ENCODE measurements around the gene RHCG.
A peak's percentile ranks its signal among the peaks of the same experiment; 100 is the strongest.
"Not testable (repeated sequence)": the region's sequence is repeated elsewhere in the genome, so short reads cannot be mapped to it uniquely, and the experiment has no call there.

RHCG gene

GRCh38 chr15:89475661-89476060 lies 20.7 kb downstream of the RHCG start:
- no peak for DNase-seq

GRCh38 chr15:89472785-89473256 lies 23.6 kb downstream of the RHCG start:
- peak; percentile 54 to 78 for DNase-seq

DNA sequence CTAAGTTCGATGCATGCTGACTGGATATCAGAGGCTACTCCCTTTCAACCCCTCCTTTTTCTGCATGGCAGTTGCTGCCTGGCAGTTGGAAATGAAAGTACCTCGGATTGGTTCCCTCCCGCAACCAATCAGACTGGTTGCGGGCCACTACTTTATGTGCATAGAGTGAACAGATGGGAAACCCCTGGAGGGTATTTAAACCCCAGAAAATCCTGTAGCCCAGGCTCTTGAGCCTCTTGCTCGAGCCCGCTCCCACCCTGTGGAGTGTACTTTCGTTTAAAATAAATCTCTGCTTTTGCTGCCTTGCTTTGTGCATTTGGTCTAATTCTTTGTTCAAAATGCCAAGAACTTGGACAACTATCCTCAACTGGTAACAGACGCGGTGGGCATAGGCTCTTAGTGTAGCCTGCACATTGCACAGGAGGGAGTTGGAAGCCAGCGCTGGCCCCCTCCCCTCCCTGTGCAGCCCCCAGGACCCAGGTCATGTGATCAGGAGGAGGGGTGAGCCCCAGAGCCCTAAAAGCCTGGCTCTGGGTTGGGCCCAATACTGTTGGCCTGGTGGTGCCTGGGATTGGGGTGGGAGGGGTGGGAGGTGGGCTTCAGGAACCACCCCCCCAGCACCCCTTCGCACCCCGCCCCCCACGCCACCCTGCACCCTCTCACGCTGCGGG lies 26.8 kb downstream of the RHCG start:
- DNase-seq, result peak; percentile 25 to 53

GRCh38 chr15:89468813-89469212 lies 27.6 kb downstream of the RHCG start:
- not testable (repeated sequence) for DNase-seq

GRCh38 chr15:89463113-89463512 lies 33.3 kb downstream of the RHCG start:
- no peak for DNase-seq

DNA sequence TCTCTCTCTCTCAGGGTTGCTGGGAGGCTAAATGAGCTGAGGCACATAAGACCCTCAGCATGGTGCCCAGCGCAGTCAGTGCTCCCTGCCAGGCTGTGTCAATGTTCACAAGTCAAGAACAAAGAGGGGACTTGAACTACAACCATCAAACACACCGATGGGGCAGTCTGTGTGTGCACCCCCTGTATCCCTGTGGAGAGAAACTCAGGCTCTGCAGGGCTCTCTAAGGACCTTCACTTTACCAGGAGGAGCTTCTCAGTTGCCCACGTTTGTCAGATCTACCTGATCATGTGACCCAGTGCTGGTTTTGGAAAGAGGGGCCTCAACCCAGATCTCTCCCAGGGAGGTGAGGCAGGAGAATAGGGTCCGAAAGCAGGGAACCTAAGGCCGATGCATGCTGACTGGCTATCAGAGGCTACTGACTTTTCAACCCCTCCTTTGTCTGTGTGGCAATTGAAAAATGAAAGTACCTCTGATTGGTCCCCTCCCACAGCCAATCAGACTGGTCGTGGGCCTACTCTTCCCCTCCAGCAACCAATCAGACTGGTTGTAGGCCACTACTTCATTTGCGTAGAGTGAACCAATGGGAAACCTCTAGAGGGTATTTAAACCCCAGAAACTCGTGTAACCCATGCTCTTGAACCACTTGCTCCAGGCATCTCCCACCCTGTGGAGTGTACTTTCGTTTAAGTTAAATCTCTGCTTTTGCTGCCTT lies 34.0 kb downstream of the RHCG start:
- peak in 1 of 2 experiments; percentile 10 for DNase-seq

GRCh38 chr15:89461386-89461785 lies 35.0 kb downstream of the RHCG start:
- peak in 1 of 2 experiments; percentile 13 for DNase-seq

DNA sequence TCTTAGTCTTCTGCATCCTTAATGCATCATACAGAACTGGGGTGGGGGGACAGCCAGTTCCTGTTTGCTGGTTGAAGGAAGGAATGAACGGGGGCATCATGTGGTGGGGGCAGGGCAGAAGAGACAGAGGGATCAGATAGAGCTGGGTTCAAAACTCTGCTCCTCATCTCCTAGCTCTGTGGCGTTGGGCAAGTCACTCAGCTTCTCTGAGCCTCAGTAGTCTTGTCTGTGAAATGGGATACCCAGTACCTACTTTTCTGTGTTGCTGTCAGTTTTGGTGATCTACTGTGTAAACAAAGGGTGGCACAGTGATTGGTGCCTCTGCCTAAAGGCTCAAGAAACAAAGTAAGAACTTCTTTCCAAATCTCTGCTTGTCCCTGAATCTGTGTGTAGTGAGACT lies 36.3 kb downstream of the RHCG start:
- no peak for DNase-seq

DNA sequence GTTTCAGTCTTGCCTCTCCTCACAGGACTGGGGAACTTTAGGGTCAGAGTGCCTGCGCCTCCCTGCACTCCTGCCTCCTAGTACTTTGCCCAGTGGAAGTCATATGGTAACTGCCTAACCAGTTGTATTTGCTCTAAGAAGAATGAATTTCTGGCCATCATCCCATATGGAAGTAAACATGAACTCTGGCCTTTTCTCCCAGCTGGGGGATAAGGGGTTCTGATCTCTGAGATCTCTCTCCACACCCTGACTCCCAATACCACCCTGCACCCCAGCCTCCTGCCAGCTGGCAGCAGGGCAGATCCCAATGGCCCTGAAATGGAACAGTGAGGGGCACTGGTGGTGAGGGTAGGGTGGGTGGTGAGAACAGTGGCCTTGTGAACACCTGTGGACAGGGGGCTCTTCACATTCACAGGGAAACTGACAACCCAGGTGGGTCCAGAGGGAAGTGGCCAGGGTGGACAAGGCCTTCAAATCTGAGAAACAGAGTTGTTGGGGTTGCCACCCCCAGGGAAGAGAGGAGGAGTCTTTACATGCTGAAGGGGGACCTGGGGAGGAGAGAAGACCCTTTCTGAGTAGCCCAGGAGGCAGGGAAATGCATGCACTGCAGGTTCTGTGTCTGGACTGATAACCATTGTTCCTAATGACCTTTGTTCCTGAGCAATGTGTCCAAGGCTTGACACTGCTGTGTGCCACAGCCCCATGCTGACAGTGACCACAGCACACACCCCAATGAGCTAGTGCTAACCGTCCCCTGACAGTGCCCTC lies 36.9 kb downstream of the RHCG start:
- DNase-seq, result no peak

DNA sequence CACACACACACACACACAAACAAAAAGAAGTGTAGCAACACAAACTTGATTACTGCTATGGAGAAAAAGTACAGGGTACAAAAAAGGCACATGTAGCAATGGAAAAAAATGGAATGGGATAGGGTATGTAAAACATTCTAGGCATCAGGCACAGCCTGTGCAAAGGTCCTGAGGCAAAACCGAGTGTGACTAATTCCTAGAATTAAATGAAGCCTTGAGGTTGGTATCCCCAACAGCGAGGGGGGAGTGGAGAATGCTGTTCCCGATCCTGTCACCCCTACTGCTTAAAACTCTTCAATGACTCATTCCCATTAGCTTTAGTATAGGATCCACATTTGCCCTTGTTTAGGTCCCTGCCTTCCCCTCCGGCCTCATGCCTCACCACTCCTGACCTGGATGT lies 37.9 kb downstream of the RHCG start:
- DNase-seq, result no peak

DNA sequence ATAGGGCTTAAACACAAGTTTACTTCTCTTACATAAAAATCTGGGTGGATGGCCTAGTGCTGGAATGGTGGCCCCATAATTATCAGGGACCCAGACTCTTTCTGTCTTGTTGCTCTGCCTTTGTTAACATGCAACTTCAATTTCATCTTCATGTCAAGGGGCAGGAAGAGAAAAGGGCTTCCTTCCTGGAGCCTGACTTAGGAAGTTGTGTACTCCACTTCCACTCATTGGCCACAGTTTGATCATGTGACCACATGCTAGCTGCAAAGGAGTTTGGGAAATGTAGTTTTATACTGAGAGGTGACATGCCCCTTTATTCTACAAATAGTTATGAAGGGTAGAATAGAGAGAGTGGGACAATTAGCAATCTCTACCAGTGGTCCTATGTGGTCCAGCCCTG lies 39.3 kb downstream of the RHCG start:
- peak; percentile 10 to 48 for DNase-seq

DNA sequence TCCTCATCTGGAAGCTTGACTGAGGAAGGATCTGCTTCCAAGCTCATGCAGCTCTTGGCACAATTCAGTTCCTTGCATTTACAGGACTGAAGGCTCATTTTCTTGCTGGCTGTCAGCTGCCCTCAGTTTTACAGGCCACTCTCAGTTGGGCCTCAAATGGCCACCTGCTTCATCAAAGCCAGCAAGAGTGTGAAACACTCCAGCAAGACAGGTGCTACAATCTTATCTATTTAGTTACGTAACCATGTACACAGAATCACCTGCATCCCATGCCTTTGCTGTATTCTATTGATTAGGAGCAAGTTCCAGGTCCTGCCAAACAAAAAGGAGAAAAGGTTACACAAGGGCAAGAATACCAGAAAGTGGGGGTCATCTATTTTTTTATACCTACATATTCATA lies 40.8 kb downstream of the RHCG start:
- no peak for DNase-seq

- DNase-seq, result no peak
Observed at GRCh38 chr15:89452330-89452836, 44.0 kb downstream of the RHCG start.

DNA sequence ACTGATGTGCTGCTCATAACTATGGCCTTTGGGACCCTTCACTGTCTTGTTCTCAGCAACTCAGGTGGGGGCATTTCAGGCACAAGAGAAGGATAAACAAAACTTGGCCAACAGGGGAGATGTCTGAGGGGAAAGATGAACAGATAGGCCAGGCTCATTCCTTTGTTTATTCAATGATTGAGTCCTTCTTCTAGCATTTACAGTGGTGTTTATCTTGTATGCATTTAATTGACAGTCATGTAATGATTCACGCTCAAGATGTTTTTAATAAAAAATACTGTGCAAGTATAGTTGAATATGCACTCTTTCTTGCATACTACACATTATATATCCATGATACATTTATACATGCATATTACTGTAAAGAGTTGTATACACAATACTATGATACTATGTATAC lies 44.5 kb downstream of the RHCG start:
- DNase-seq, result no peak

GRCh38 chr15:89450076-89451006 lies 46.0 kb downstream of the RHCG start:
- no peak for DNase-seq

DNA sequence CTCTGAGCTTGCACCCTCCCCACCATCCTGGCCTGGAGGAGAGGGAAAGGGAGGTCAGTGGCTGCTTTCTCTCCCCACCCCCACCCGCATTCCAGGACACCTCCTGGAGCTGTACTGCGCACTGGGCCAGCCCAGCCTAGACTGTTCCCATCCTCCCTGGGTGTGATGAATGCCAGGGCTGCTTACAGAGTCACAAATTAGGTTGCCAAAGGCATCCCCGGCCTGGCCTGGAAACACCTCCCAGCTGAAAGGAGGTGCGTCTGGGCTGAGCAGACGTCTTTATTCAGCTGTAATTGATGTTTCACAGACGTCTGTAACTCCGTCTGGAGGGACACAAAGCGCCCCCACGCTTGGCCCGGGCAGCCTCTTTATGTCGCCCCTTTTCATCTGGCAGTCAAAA lies 47.6 kb downstream of the RHCG start:
- DNase-seq, result no peak

- no peak for DNase-seq
Observed at GRCh38 chr15:89447676-89448075, 48.7 kb downstream of the RHCG start.

GRCh38 chr15:89446255-89446891 lies 50.0 kb downstream of the RHCG start:
- no peak for DNase-seq

DNA sequence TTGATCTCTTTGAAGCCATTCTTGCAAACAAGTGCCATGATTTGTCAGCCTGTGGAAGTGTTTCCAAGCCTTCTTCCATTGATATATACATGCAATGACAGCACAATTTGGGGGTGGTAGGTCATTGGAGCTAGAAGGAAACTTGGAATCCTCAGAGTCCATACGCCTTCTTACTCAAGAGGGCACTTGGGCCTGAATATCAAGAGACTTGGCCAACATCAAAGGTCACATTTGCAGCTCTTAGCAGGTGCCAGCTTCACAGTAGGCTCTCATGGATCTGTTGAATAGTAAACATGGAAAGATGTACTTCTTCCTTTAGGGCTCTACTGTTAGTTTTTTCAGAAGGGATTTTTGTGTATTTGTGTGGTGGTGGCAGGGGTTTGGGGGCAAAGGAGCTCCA lies 50.9 kb downstream of the RHCG start:
- DNase-seq, result no peak

DNA sequence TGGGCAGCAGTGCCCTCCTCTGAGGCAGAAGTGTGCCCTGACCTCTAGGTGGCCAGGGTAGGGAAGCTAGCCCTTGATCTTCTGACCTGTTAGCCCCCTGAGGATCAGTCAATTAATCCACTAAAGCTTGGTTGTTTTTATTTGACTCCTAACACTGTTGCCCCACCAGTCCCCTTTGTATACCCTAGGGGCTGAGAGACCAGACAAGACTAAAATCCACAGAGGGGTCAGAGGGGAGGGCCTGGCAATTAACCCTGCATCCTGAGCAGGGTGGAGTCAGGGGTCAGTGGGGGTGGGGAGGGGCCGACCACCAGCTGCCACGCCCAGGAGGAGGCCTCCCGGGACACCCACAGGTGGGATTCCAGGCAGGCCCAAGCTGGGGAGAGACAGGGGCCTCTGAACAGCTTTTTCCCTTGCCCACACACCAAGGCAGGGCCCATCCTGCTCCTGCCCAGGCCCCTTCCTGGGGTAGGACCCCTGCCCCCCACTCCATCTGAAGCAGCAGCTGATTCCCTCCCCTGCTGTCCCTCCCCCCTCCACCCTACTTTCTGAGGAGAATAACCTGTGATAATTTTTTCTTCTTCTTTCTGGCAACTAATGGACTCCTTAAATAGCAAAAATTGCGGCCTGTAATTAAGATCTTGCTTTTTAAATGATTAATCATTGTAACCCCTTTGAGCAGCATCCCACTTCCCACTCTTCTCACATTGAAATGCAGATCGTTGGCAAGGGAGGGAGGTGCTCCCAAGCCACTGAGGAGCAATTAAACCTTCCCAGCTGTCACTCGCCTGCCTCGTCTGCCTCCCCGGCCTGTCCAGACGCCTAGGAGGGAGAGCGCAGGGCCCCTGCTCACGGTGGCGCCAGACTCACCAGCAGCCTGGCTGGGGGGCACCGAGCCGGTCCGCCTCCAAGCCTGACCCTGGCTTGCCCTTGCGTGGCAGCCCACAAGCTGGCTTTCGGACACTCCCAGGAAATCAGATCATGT lies 51.9 kb downstream of the RHCG start:
- DNase-seq, result peak; percentile 85 to 90

GRCh38 chr15:89443581-89443980 lies 52.8 kb downstream of the RHCG start:
- DNase-seq, result peak in 1 of 2 experiments; percentile 59
